ENCODE data around the gene NEURL3.

DNA sequence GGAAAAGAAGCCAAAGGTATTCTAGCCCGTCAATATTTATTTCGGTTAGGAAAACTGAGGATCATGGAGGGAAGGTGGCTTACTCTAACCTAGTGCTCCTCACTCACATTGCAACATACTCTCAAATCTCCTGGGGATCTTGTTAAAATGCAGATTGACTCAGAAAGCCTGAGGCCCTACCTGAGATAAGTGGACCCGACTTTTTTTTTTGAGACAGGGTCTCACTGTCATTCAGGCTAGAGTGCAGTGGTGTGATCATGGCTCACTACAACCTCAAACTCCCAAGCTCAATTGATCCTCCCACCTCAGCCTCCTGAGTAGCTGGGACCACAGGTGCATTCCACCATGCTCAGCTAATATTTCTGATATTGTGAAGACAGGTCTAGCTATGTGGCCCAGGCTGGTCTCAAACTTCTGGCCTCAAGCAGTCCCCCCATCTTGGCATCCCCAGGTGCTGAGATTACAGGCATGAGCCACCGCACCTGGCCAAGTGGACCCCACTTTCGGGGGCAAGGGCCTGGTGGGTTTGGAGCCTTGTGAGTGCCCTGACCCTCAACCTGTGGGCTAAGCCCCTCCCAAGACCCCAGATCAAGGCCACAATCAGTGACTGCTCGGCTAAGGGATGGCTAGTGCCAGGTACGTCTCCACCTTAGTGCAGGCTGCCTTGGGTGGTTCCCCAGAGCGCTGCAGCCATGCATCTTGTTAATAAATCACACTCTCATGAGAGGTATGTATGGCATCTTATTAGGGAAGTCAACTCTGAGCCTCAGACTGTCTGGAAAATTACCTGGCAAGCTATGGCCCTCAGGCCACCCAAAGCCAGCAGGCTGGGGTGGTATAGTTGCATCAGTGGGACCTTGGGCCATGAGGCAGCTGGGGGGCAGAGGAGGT, 1.1 kb upstream of the NEURL3 start:
- TF ChIP-seq, protein P1, sequence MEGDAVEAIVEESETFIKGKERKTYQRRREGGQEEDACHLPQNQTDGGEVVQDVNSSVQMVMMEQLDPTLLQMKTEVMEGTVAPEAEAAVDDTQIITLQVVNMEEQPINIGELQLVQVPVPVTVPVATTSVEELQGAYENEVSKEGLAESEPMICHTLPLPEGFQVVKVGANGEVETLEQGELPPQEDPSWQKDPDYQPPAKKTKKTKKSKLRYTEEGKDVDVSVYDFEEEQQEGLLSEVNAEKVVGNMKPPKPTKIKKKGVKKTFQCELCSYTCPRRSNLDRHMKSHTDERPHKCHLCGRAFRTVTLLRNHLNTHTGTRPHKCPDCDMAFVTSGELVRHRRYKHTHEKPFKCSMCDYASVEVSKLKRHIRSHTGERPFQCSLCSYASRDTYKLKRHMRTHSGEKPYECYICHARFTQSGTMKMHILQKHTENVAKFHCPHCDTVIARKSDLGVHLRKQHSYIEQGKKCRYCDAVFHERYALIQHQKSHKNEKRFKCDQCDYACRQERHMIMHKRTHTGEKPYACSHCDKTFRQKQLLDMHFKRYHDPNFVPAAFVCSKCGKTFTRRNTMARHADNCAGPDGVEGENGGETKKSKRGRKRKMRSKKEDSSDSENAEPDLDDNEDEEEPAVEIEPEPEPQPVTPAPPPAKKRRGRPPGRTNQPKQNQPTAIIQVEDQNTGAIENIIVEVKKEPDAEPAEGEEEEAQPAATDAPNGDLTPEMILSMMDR (IDR thresholded peaks at IDR 0.05), result no peak
- no peak for TF ChIP-seq POLR2A (IDR thresholded peaks at IDR 0.05)
- no peak for TF ChIP-seq POLR2AphosphoS5 (IDR thresholded peaks at IDR 0.05)

Data from prostate gland (tissue), 2 donors.